IMR-90 (cell line): ENCODE data around the gene MAP4K1. TPM values are rescaled to one million over a fixed set of nuclear protein-coding genes. Genes with fewer than 3 reads are reported as not detected.

Experiments
- ATAC-seq: fragments of 200-7000 bp; cut with Tn5 transposase; 2 replicates; pipeline ENCODE4 v1.9.1; 2020; ENCODE audit warnings: low read depth, mild to moderate bottlenecking, moderate library complexity
- BruUV-seq: library from RNA; stranded (reverse); fragments of 400-500 nt; replicated peaks from 2 replicates; lab custom pipeline; 2021; lab: Mats Ljungman, UMichigan
- CTCF ChIA-PET: fragments of 300-600 bp; formaldehyde crosslinking; extraction: SDS; loops from one replicate; lab custom pipeline; 2021; ENCODE audit warnings: antibody characterized with exemption; lab: Yijun Ruan, JAX
- POLR2A ChIA-PET: fragments of 300-600 bp; sonication (Branson Sonifier 250); formaldehyde crosslinking; loops from one replicate; lab custom pipeline; 2022; ENCODE audit warnings: antibody characterized with exemption; ENCODE audit not compliant: unreplicated experiment; lab: Charles Lee
- DNase-seq: peaks from one replicate; pipeline ENCODE4 v3.0.0; 2013
- H2AFZ ChIP-seq: replicated peaks from 2 replicates; pipeline ENCODE3; 2013; ENCODE audit warnings: low read length, mild to moderate bottlenecking; ENCODE audit not compliant: poor library complexity
- H2AK5ac ChIP-seq: 2 replicates; pipeline ENCODE4 v1.6.1; 2013; ENCODE audit warnings: low read depth, low read length, inconsistent platforms
- H2AK9ac ChIP-seq: replicated peaks from 2 replicates; pipeline ENCODE3; 2013; ENCODE audit warnings: mild to moderate bottlenecking, low read depth, low read length, moderate library complexity; ENCODE audit not compliant: poor library complexity
- H2BK120ac ChIP-seq: 2 replicates; pipeline ENCODE4 v1.6.1; 2013; ENCODE audit warnings: low read depth, low read length, inconsistent platforms
- H2BK15ac ChIP-seq: 3 replicates; pipeline ENCODE4 v1.6.1; 2013; ENCODE audit warnings: low read depth, low read length, inconsistent platforms
- H2BK20ac ChIP-seq: 2 replicates; pipeline ENCODE4 v1.6.1; 2013; ENCODE audit warnings: low read depth, mild to moderate bottlenecking, inconsistent platforms, low read length, moderate library complexity
- H2BK5ac ChIP-seq: 2 replicates; pipeline ENCODE4 v1.6.1; 2013; ENCODE audit warnings: mild to moderate bottlenecking, low read depth, low read length, inconsistent platforms; ENCODE audit not compliant: poor library complexity, severe bottlenecking
- H3K14ac ChIP-seq: replicated peaks from 2 replicates; pipeline ENCODE4 v1.6.1; 2013; ENCODE audit warnings: low read depth, low read length, inconsistent platforms
- H3K18ac ChIP-seq: 2 replicates; pipeline ENCODE4 v1.6.1; 2013; ENCODE audit warnings: low read depth, low read length, control low read depth
- H3K23ac ChIP-seq: 2 replicates; pipeline ENCODE4 v1.6.1; 2013; ENCODE audit warnings: low read depth, low read length, inconsistent platforms
- H3K27ac ChIP-seq: 2 replicates; pipeline ENCODE4 v1.5.1; 2013; ENCODE audit warnings: mild to moderate bottlenecking, control low read depth, low read length; ENCODE audit not compliant: insufficient read depth
- H3K27me3 ChIP-seq: 2 replicates; pipeline ENCODE4 v1.6.1; 2013; ENCODE audit warnings: low read length; ENCODE audit not compliant: control insufficient read depth, insufficient read depth
- H3K36me3 ChIP-seq: 2 replicates; pipeline ENCODE4 v1.6.1; 2013; ENCODE audit warnings: low read length, mixed read lengths; ENCODE audit not compliant: control insufficient read depth, insufficient read depth
- H3K4ac ChIP-seq: 2 replicates; pipeline ENCODE4 v1.6.1; 2013; ENCODE audit warnings: low read depth, low read length, inconsistent platforms
- H3K4me1 ChIP-seq: 2 replicates; pipeline ENCODE4 v1.6.1; 2013; ENCODE audit warnings: low read length, mixed read lengths; ENCODE audit not compliant: control insufficient read depth, insufficient read depth
- H3K4me2 ChIP-seq: 2 replicates; pipeline ENCODE4 v1.6.1; 2013; ENCODE audit warnings: low read depth, mild to moderate bottlenecking, control low read depth, low read length, moderate library complexity
- H3K4me3 ChIP-seq: 2 replicates; pipeline ENCODE4 v1.5.1; 2013; ENCODE audit warnings: low read depth, mild to moderate bottlenecking, control low read depth, low read length, moderate library complexity; ENCODE audit not compliant: insufficient read depth
- H3K56ac ChIP-seq: 2 replicates; pipeline ENCODE4 v1.6.1; 2013; ENCODE audit warnings: low read length, inconsistent platforms; ENCODE audit not compliant: insufficient read depth; ENCODE audit errors: extremely low read depth
- H3K79me1 ChIP-seq, 2 experiments: 2 replicates each; pipeline ENCODE4 v1.6.1; 2013; ENCODE audit warnings: low read length in 2 of 2, inconsistent platforms in 1 of 2, low read depth in 1 of 2
- H3K9ac ChIP-seq: 2 replicates; pipeline ENCODE4 v1.6.1; 2013; ENCODE audit warnings: low read depth, low read length, control low read depth
- H3K9me1 ChIP-seq: 2 replicates; pipeline ENCODE4 v1.6.1; 2013; ENCODE audit warnings: low read length, inconsistent platforms; ENCODE audit not compliant: insufficient read depth
- H3K9me3 ChIP-seq: 2 replicates; pipeline ENCODE4 v1.6.1; 2013; ENCODE audit warnings: low read length; ENCODE audit not compliant: control insufficient read depth, insufficient read depth
- H4K20me1 ChIP-seq: 2 replicates; pipeline ENCODE4 v1.6.1; 2013; ENCODE audit warnings: low read length, inconsistent platforms; ENCODE audit not compliant: insufficient read depth
- H4K5ac ChIP-seq: 2 replicates; pipeline ENCODE4 v1.6.1; 2013; ENCODE audit warnings: mild to moderate bottlenecking, low read depth, low read length, control low read depth
- H4K8ac ChIP-seq, 2 experiments: 2 replicates each; pipeline ENCODE4 v1.6.1; 2013; ENCODE audit warnings: low read depth in 2 of 2, low read length in 2 of 2, control low read depth in 1 of 2, inconsistent platforms in 1 of 2
- H4K91ac ChIP-seq: 2 replicates; pipeline ENCODE4 v1.6.1; 2013; ENCODE audit warnings: low read depth, low read length, inconsistent platforms; ENCODE audit not compliant: insufficient read depth
- CEBPB ChIP-seq: IDR thresholded peaks from 2 replicates; pipeline ENCODE4 v1.6.1; 2012; ENCODE audit warnings: low read depth, low read length, improper control_type of control experiment
- MAZ ChIP-seq: IDR thresholded peaks from 2 replicates; pipeline ENCODE4 v1.6.1; 2012; ENCODE audit warnings: low read depth, mild to moderate bottlenecking, low read length, improper control_type of control experiment, moderate library complexity, borderline replicate concordance
- MXI1 ChIP-seq: IDR thresholded peaks from 2 replicates; pipeline ENCODE4 v1.6.1; 2012; ENCODE audit warnings: low read depth, mild to moderate bottlenecking, low read length, moderate library complexity, borderline replicate concordance
- NFE2L2 ChIP-seq: fragments of 150-350 bp; IDR thresholded peaks from 2 replicates; pipeline ENCODE4 v1.6.1; 2016; ENCODE audit warnings: low read depth, mild to moderate bottlenecking, low read length
- RCOR1 ChIP-seq: IDR thresholded peaks from 2 replicates; pipeline ENCODE4 v1.6.1; 2012; ENCODE audit warnings: mild to moderate bottlenecking, low read length, improper control_type of control experiment; ENCODE audit not compliant: insufficient replicate concordance
- RFX5 ChIP-seq: IDR thresholded peaks from 2 replicates; pipeline ENCODE4 v1.8.0; 2012; ENCODE audit warnings: low read depth, mild to moderate bottlenecking, low read length, moderate library complexity
- SMC3 ChIP-seq: fragments of 150-350 bp; IDR thresholded peaks from 2 replicates; pipeline ENCODE4 v1.6.1; 2016; ENCODE audit warnings: low read depth, mild to moderate bottlenecking, antibody characterized with exemption, low read length, moderate library complexity
- WGBS, 2 experiments: methylation state at CpG; one replicate each; pipeline versions ENCODE4 v1.1.5 to v1.1.7; 2013; ENCODE audit warnings: missing lambda C conversion rate in 2 of 2; ENCODE audit not compliant: insufficient read length in 1 of 2; ENCODE audit errors: extremely low coverage in 2 of 2; 5-methylcytosine and 5-hydroxymethylcytosine counted together
- dilution Hi-C: fragments of 300-500 bp; cut with HindIII; formaldehyde crosslinking; loops from one replicate; pipeline ENCODE4 v1.14.3; 2018; ENCODE audit warnings: low sequenced_read_pairs; ENCODE audit not compliant: unreplicated experiment
- in situ Hi-C: fragments of 300-500 bp; cut with MboI; formaldehyde crosslinking; loops from 3 replicates; pipeline ENCODE4 v1.14.3; 2019; ENCODE audit warnings: low sequenced_read_pairs, inconsistent platforms, mixed read lengths
- intact Hi-C: fragments of 100-400 bp; cut with micrococcal nuclease; formaldehyde crosslinking; loops from 2 replicates; pipeline ENCODE4 v1.10.0; 2022
- polyA plus RNA-seq, 3 experiments: library from polyadenylated mRNA; depleted of rRNA; stranded (reverse); fragments of >200 nt; gene quantifications; 2 replicates each; pipeline ENCODE4 v1.2.3, GENCODE V29; 2012; ENCODE audit warnings: low replicate concordance in 1 of 3
- total RNA-seq: library from RNA; depleted of rRNA; stranded (reverse); fragments of >200 nt; gene quantifications from 2 replicates; pipeline ENCODE4 v1.2.3, GENCODE V29; 2012
- TF ChIP-seq, protein P1 (sequence below): fragments of 150-350 bp; IDR thresholded peaks from 2 replicates; pipeline ENCODE4 v1.6.1; 2017; ENCODE audit warnings: mild to moderate bottlenecking, antibody characterized with exemption, low read length, low read depth
- TF ChIP-seq, protein P2 (sequence below): fragments of 150-350 bp; IDR thresholded peaks from 2 replicates; pipeline ENCODE4 v1.6.1; 2016; ENCODE audit warnings: low read depth, mild to moderate bottlenecking, low read length, moderate library complexity, borderline replicate concordance
- TF ChIP-seq, protein P3 (sequence below): conservative IDR thresholded peaks from 2 replicates; pipeline ENCODE4 v1.5.1; 2012; ENCODE audit warnings: mild to moderate bottlenecking, low read depth, low read length, improper control_type of control experiment

Gene MAP4K1
- total and polyA plus RNA-seq, 2 of the 4 experiments (the other 2 are of a cell fraction) = 0.22 TPM; not detected in 1

DNA sequence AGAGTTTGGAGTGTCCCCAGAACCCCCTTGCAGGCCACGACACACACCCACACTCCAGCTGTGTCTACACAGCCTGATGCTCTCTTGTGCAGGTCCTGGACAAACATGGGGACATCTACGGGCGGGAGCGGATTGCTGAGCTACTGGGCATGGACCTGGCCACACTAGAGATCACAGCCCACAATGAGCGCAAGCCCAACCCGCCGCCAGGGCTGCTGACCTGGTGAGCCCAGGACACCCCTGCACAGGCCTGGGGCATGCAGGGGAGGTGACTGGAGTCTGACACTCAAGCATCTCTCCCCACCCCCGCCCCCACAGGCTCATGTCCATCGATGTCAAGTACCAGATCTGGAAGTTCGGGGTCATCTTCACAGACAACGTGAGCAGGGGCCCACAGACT is 39.9 kb downstream of the MAP4K1 start:
- Histone ChIP-seq H4K5ac (no peak overlapping the region), H3K9me1 (no peaks in the 10 kb centered on the region), H3K79me1 (no peaks in the 10 kb centered on the region), H4K8ac (no peak overlapping the region), H2BK5ac (no peak overlapping the region), H3K36me3 (no peaks in the 10 kb centered on the region), H3K18ac (no peak overlapping the region), H3K4ac (no peak overlapping the region), H3K4me2 (no peak overlapping the region), H2BK15ac (no peak overlapping the region), H4K91ac (no peak overlapping the region), H3K27me3 (peaks cover 7% of the 10 kb centered on the region), H2AK9ac (no peak overlapping the region), H3K9ac (no peak overlapping the region), H2AFZ (no peak overlapping the region), H3K23ac (no peak overlapping the region), H2AK5ac (no peak overlapping the region), H4K20me1 (no peaks in the 10 kb centered on the region), H2BK20ac (no peak overlapping the region), H3K4me1 (no peaks in the 10 kb centered on the region), H3K56ac (no peak overlapping the region), H2BK120ac (no peak overlapping the region), H3K4me3 (no peak overlapping the region), H3K14ac (no peak overlapping the region), H3K9me3 (no peaks in the 10 kb centered on the region), H3K27ac (no peak overlapping the region)
- intact Hi-C loops (no loop called here), in situ Hi-C loops (no loop called here), dilution Hi-C loops (no loop called here)
- WGBS, 2 experiments = no CpG with 5 or more reads among the region's 11 CpGs
- no TSS peak for BruUV-seq
- TF ChIP-seq NFE2L2 = no peak
- TF ChIP-seq RFX5 = no peak
- no peak for TF ChIP-seq MAZ
- TF ChIP-seq, protein P1, sequence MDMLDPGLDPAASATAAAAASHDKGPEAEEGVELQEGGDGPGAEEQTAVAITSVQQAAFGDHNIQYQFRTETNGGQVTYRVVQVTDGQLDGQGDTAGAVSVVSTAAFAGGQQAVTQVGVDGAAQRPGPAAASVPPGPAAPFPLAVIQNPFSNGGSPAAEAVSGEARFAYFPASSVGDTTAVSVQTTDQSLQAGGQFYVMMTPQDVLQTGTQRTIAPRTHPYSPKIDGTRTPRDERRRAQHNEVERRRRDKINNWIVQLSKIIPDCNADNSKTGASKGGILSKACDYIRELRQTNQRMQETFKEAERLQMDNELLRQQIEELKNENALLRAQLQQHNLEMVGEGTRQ = no peak
- no peak for TF ChIP-seq SMC3
- TF ChIP-seq MXI1 = no peak
- TF ChIP-seq, protein P2, sequence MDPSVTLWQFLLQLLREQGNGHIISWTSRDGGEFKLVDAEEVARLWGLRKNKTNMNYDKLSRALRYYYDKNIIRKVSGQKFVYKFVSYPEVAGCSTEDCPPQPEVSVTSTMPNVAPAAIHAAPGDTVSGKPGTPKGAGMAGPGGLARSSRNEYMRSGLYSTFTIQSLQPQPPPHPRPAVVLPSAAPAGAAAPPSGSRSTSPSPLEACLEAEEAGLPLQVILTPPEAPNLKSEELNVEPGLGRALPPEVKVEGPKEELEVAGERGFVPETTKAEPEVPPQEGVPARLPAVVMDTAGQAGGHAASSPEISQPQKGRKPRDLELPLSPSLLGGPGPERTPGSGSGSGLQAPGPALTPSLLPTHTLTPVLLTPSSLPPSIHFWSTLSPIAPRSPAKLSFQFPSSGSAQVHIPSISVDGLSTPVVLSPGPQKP = no peak
- TF ChIP-seq CEBPB = no peak
- no peak for TF ChIP-seq RCOR1
- TF ChIP-seq, protein P3, sequence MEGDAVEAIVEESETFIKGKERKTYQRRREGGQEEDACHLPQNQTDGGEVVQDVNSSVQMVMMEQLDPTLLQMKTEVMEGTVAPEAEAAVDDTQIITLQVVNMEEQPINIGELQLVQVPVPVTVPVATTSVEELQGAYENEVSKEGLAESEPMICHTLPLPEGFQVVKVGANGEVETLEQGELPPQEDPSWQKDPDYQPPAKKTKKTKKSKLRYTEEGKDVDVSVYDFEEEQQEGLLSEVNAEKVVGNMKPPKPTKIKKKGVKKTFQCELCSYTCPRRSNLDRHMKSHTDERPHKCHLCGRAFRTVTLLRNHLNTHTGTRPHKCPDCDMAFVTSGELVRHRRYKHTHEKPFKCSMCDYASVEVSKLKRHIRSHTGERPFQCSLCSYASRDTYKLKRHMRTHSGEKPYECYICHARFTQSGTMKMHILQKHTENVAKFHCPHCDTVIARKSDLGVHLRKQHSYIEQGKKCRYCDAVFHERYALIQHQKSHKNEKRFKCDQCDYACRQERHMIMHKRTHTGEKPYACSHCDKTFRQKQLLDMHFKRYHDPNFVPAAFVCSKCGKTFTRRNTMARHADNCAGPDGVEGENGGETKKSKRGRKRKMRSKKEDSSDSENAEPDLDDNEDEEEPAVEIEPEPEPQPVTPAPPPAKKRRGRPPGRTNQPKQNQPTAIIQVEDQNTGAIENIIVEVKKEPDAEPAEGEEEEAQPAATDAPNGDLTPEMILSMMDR = no peak
- ATAC-seq (no peak), DNase-seq (no peak)
- CTCF ChIA-PET = interaction anchor here (0.6 kb wide), 2 partner anchors 11 to 13 kb away, joined by 5 read pairs; no protein-coding TSS in a partner anchor
- POLR2A ChIA-PET = no interaction called here
